Ureter (tissue), 1 donor: ENCODE data around the gene CPVL. TPM values are rescaled to one million over a fixed set of nuclear protein-coding genes. Genes with fewer than 3 reads are reported as not detected.

ENCODE experiments used
- DNase-seq: peaks from one replicate; pipeline ENCODE4 v3.0.0-alpha.2; 2020; ENCODE audit warnings: low spot score
- total RNA-seq: library from RNA; stranded (reverse); gene quantifications from one replicate; pipeline ENCODE4 v1.2.4, GENCODE V29; 2023
- donor health status: DM: yes; HTN: yes; CAD: no.

CPVL gene
- 15.6 TPM for total RNA-seq

- DNase-seq = peak; percentile 64
Measured at GRCh38 chr7:29146057-29146706, at the start of gene CPVL. CPVL (minus strand) TSS chr7:29146537; CDS start chr7:29121061, 25,476 bp downstream.

GRCh38 chr7:29194594-29195427 lies 48.5 kb upstream of the CPVL start, which contains the start of gene CHN2:
CHN2 (plus strand) TSS chr7:29194775.
- peak; percentile 77 for DNase-seq

- DNase-seq = peak; percentile 49
Measured at GRCh38 chr7:29194206-29194593, 47.9 kb upstream of the CPVL start.

GRCh38 chr7:29193316-29194205 lies 47.2 kb upstream of the CPVL start:
- no peak for DNase-seq

GRCh38 chr7:29192811-29193210 lies 46.5 kb upstream of the CPVL start:
- no peak for DNase-seq

- no peak for DNase-seq
Measured at GRCh38 chr7:29192323-29192722, 46.0 kb upstream of the CPVL start.

GRCh38 chr7:29190349-29191045 lies 44.2 kb upstream of the CPVL start:
- DNase-seq = no peak

GRCh38 chr7:29189743-29190201 lies 43.4 kb upstream of the CPVL start:
- DNase-seq = peak; percentile 66

- no peak for DNase-seq
Measured at GRCh38 chr7:29185613-29186012, 39.3 kb upstream of the CPVL start.

GRCh38 chr7:29184599-29184998 lies 38.3 kb upstream of the CPVL start:
- no peak for DNase-seq

GRCh38 chr7:29179115-29179514 lies 32.8 kb upstream of the CPVL start:
- DNase-seq = no peak

- DNase-seq = peak; percentile 69
Measured at GRCh38 chr7:29177963-29178600, 31.7 kb upstream of the CPVL start.

GRCh38 chr7:29173458-29173857 lies 27.1 kb upstream of the CPVL start:
- DNase-seq = no peak

- no peak for DNase-seq
Measured at GRCh38 chr7:29170781-29171180, 24.4 kb upstream of the CPVL start.

GRCh38 chr7:29167721-29168120 lies 21.4 kb upstream of the CPVL start:
- DNase-seq = no peak

GRCh38 chr7:29163854-29164253 lies 17.5 kb upstream of the CPVL start:
- DNase-seq = no peak

- DNase-seq = no peak
Measured at GRCh38 chr7:29162577-29162976, 16.2 kb upstream of the CPVL start.

- no peak for DNase-seq
Measured at GRCh38 chr7:29161231-29161630, 14.9 kb upstream of the CPVL start.

- no peak for DNase-seq
Measured at GRCh38 chr7:29160080-29160479, 13.7 kb upstream of the CPVL start.

GRCh38 chr7:29158795-29159423 lies 12.6 kb upstream of the CPVL start:
- DNase-seq = no peak
